PFSK-1 (cell line): ENCODE measurements around the gene STX3.

Source experiments
- FOXP2 ChIP-seq: optimal IDR thresholded peaks from 2 replicates; pipeline ENCODE3; 2011; ENCODE audit warnings: borderline replicate concordance, control low read depth, inconsistent platforms; ENCODE audit not compliant: insufficient read depth; ENCODE audit errors: extremely low read length, extremely low read depth
- POLR2AphosphoS5 ChIP-seq: IDR thresholded peaks from 2 replicates; pipeline ENCODE4 v1.6.1; 2012; ENCODE audit warnings: low read depth, mild to moderate bottlenecking, control low read depth, low read length, moderate library complexity
- REST ChIP-seq, 2 experiments: IDR thresholded peaks; 2 replicates each; pipeline versions ENCODE4 v1.6.1 to v1.8.0; 2011 to 2012; ENCODE audit warnings: low read depth in 2 of 2, low read length in 2 of 2, control low read depth in 1 of 2, inconsistent platforms in 1 of 2, mild to moderate bottlenecking in 1 of 2, moderate library complexity in 1 of 2; ENCODE audit not compliant: insufficient read depth in 1 of 2
- SIN3A ChIP-seq: IDR thresholded peaks from 2 replicates; pipeline ENCODE4 v1.6.1; 2012; ENCODE audit warnings: mild to moderate bottlenecking, low read length, moderate library complexity, borderline replicate concordance; ENCODE audit not compliant: insufficient read depth
- TAF1 ChIP-seq: IDR thresholded peaks from 2 replicates; pipeline ENCODE4 v1.6.1; 2012; ENCODE audit warnings: low read length, control low read depth, borderline replicate concordance; ENCODE audit not compliant: insufficient read depth

The STX3 gene

GRCh38 chr11:59822989-59823566, 67.9 kb downstream of the STX3 start:
- TF ChIP-seq SIN3A (no peak), TAF1 (no peak), POLR2AphosphoS5 (no peak)

GRCh38 chr11:59829358-59829757, 74.2 kb downstream of the STX3 start:
- TF ChIP-seq POLR2AphosphoS5 (no peak), TAF1 (no peak), REST (IDR thresholded peaks at IDR 0.05; ENCODE audit: insufficient read depth in 1 of 2, low read depth in 2 of 2, low read length in 2 of 2) (no peak), FOXP2 (no peak), SIN3A (no peak)

GRCh38 chr11:59833602-59834001, 78.4 kb downstream of the STX3 start:
- TF ChIP-seq POLR2AphosphoS5: no peak
- TF ChIP-seq SIN3A: no peak
- no peak for TF ChIP-seq REST (IDR thresholded peaks at IDR 0.05; ENCODE audit: insufficient read depth in 1 of 2, low read depth in 2 of 2, low read length in 2 of 2)
- TF ChIP-seq TAF1: no peak
- no peak for TF ChIP-seq FOXP2

GRCh38 chr11:59839615-59840014, 84.4 kb downstream of the STX3 start:
- no peak for TF ChIP-seq REST (IDR thresholded peaks at IDR 0.05; ENCODE audit: insufficient read depth in 1 of 2, low read depth in 2 of 2, low read length in 2 of 2)
- TF ChIP-seq SIN3A: no peak
- no peak for TF ChIP-seq TAF1
- no peak for TF ChIP-seq POLR2AphosphoS5
- TF ChIP-seq FOXP2: no peak

- TF ChIP-seq FOXP2 (no peak), TAF1 (no peak), POLR2AphosphoS5 (no peak), SIN3A (no peak), REST (IDR thresholded peaks at IDR 0.05; ENCODE audit: insufficient read depth in 1 of 2, low read depth in 2 of 2, low read length in 2 of 2) (no peak)
Observed at GRCh38 chr11:59841514-59841913, 86.3 kb downstream of the STX3 start.
